K562 (cell line): ENCODE results near the gene NIM1K.

Experiments
- CBX2 ChIP-seq: fragments of 200-600 bp; sonication (generic); IDR thresholded peaks from one replicate; pipeline ENCODE4 v1.6.1; 2012; ENCODE audit warnings: mild to moderate bottlenecking, low read length, inconsistent platforms; ENCODE audit not compliant: insufficient read depth, poor library complexity, severe bottlenecking
- CBX8 ChIP-seq: fragments of 200-600 bp; sonication (generic); IDR thresholded peaks from 2 replicates; pipeline ENCODE4 v1.6.1; 2012; ENCODE audit warnings: borderline replicate concordance, mixed run types, low read depth, mild to moderate bottlenecking, moderate library complexity, mixed read lengths, low read length, control low read depth, inconsistent platforms; ENCODE audit not compliant: poor library complexity, severe bottlenecking; ENCODE audit errors: extremely low read depth
- CTCF ChIP-seq, 3 experiments: IDR thresholded peaks in 2 of 3; conservative IDR thresholded peaks in 1 of 3; 2 replicates each; pipeline ENCODE4 v1.5.1; 2011 to 2012; ENCODE audit warnings: low read length in 3 of 3, mild to moderate bottlenecking in 3 of 3, control low read depth in 2 of 3, improper control_type of control experiment in 1 of 3, inconsistent platforms in 1 of 3, low read depth in 1 of 3, mixed read lengths in 1 of 3, moderate library complexity in 1 of 3; ENCODE audit not compliant: insufficient read depth in 2 of 3
- FOXA1 ChIP-seq: fragments of 450-650 bp; IDR thresholded peaks from 2 replicates; pipeline ENCODE4 v1.6.1; 2016; ENCODE audit warnings: mild to moderate bottlenecking, borderline replicate concordance
- FOXK2 ChIP-seq, 2 experiments: fragments of 450-650 bp; IDR thresholded peaks in 1 of 2; conservative IDR thresholded peaks in 1 of 2; 2 replicates each; pipeline ENCODE4 v1.6.1; 2016; ENCODE audit warnings: low read depth in 2 of 2, mild to moderate bottlenecking in 1 of 2
- MYBL2 ChIP-seq, 2 experiments: fragments of 450-650 bp in 1 of 2; sonication (generic) in 1 of 2; formaldehyde crosslinking in 1 of 2; IDR thresholded peaks; 2 replicates each; pipeline versions ENCODE4 v1.6.1 to v1.8.1; 2017 to 2022; ENCODE audit warnings: borderline replicate concordance in 1 of 2, inconsistent platforms in 1 of 2, low read depth in 1 of 2, mild to moderate bottlenecking in 1 of 2, missing genetic modification reagents in 1 of 2, moderate library complexity in 1 of 2
- NBN ChIP-seq: fragments of 450-650 bp; IDR thresholded peaks from 2 replicates; pipeline ENCODE4 v1.6.1; 2016; ENCODE audit warnings: low read depth, mild to moderate bottlenecking
- SMAD2 ChIP-seq: fragments of 150-350 bp; IDR thresholded peaks from 2 replicates; pipeline ENCODE4 v1.6.1; 2014; ENCODE audit warnings: low read depth, mild to moderate bottlenecking, low read length
- TAF1 ChIP-seq: IDR thresholded peaks from 2 replicates; pipeline ENCODE4 v1.6.1; 2011; ENCODE audit warnings: mild to moderate bottlenecking, low read length, moderate library complexity; ENCODE audit not compliant: insufficient read depth, control insufficient read depth, severe bottlenecking; ENCODE audit errors: extremely low read depth
- ZFP36 ChIP-seq: fragments of 150-350 bp; IDR thresholded peaks from 2 replicates; pipeline ENCODE4 v1.6.1; 2018; ENCODE audit warnings: low read length, low read depth; ENCODE audit not compliant: partially characterized antibody
- ZNF778 ChIP-seq: fragments of 450-650 bp; formaldehyde crosslinking; IDR thresholded peaks from 2 replicates; pipeline ENCODE4 v1.4.0; 2020; ENCODE audit warnings: mild to moderate bottlenecking, moderate library complexity
- TF ChIP-seq, protein P1 (sequence below): sonication (generic); formaldehyde crosslinking; IDR thresholded peaks from 2 replicates; pipeline ENCODE4 v1.8.1; 2023; ENCODE audit warnings: mild to moderate bottlenecking, missing genetic modification reagents

DNA sequence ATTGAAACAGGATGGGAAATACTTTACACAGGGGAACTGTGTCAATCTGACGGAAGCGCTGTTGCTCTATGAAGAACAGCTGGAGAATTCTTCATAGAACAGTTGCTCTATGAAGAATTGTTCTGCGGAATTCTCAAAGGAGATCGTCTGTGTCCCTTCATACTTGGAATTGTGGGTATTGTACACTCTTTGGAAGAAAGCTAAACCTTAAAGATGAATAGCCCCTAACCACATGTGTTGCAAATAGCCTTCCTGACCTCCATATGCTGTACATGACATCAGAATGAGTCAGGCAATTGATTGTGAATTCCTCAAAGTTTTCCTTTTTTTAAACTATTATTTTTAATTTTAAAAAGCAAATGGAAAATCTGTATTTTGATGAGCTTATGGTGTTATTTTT, 15.6 kb downstream of the NIM1K start:
- TF ChIP-seq CBX8: no peak
- TF ChIP-seq CTCF (IDR thresholded peaks at IDR 0.05 in 2 of 3, conservative IDR thresholded peaks at IDR 0.05 in 1 of 3; ENCODE audit: insufficient read depth in 2 of 3, low read depth in 1 of 3, low read length in 3 of 3): no peak
- no peak for TF ChIP-seq FOXA1
- TF ChIP-seq ZFP36: no peak
- TF ChIP-seq CBX2: no peak
- no peak for TF ChIP-seq MYBL2 (IDR thresholded peaks at IDR 0.05; ENCODE audit: low read depth)
- TF ChIP-seq MYBL2 (CRISPR knock-in tag; IDR thresholded peaks at IDR 0.05; ENCODE audit: borderline replicate concordance): no peak
- TF ChIP-seq FOXK2 (conservative IDR thresholded peaks at IDR 0.05 in 1 of 2, IDR thresholded peaks at IDR 0.05 in 1 of 2; ENCODE audit: low read depth in 2 of 2): no peak
- TF ChIP-seq TAF1: no peak
- TF ChIP-seq NBN: no peak
- TF ChIP-seq, protein P1, sequence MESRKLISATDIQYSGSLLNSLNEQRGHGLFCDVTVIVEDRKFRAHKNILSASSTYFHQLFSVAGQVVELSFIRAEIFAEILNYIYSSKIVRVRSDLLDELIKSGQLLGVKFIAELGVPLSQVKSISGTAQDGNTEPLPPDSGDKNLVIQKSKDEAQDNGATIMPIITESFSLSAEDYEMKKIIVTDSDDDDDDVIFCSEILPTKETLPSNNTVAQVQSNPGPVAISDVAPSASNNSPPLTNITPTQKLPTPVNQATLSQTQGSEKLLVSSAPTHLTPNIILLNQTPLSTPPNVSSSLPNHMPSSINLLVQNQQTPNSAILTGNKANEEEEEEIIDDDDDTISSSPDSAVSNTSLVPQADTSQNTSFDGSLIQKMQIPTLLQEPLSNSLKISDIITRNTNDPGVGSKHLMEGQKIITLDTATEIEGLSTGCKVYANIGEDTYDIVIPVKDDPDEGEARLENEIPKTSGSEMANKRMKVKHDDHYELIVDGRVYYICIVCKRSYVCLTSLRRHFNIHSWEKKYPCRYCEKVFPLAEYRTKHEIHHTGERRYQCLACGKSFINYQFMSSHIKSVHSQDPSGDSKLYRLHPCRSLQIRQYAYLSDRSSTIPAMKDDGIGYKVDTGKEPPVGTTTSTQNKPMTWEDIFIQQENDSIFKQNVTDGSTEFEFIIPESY (CRISPR knock-in tag): no peak
- no peak for TF ChIP-seq ZNF778
- TF ChIP-seq SMAD2: no peak
